Measurements from ENCODE around the gene TRIM63.
A peak's percentile ranks its signal among the peaks of the same experiment; 100 is the strongest.

TRIM63 gene

DNA sequence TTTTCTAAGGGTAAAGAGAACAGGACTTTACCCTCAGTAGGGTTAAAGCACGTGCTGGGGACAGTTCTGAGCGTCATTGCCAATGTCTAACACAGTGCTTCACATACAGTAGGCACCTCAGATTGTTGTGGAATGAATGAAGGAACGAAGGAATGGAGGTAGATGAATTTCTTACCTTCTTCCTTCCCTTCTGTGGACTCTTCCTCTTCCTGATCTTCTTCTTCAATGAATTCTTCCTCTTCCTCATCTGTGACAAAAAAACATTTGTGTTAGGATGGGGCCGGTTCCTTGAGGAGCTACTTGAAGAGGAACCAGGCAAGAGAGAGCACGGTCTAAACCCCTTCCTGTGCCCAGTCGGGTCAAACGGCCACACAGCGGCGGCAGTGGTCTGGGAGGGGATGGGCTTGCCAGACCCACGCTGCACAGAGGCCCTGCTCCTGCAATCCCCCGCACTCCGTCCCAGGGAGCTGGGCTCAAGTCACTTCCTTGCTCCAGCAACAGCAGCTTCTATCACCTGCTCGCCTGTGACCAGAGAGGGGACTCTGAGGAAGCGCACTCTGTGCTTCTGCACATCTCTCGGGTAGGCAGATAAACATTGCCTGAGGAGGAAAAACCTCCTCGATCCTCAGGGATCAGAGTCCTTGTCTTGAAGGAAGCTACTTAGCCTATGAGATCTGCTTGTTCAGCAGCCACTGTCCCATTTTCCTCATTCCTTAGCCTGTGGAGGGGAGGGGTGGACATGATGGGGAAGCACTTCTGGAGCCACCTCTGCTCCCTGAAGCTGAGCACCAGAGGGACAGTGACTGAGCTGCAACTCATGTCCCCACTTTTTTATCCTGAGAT is 13.5 kb downstream of the TRIM63 start:
- DNase-seq, result no peak

DNA sequence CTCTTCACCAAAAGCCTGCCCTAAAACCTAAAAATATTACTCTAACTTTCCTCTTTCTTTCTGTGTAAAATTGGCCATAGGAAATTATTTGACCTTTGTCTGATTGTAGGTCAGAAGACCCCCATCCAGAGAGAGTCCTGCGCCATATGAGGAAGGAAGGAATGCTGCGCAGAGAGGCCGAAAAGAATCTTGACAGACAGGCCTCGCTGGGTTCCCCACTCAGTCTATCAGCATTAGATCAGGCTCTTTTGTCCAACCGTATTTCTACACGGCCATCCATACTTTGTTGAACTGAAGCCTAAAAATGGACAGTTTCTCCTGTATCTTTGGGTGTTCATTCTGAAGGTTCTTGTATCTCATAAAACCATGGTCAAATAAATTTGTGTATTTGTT is 17.2 kb downstream of the TRIM63 start:
- DNase-seq, result no peak

DNA sequence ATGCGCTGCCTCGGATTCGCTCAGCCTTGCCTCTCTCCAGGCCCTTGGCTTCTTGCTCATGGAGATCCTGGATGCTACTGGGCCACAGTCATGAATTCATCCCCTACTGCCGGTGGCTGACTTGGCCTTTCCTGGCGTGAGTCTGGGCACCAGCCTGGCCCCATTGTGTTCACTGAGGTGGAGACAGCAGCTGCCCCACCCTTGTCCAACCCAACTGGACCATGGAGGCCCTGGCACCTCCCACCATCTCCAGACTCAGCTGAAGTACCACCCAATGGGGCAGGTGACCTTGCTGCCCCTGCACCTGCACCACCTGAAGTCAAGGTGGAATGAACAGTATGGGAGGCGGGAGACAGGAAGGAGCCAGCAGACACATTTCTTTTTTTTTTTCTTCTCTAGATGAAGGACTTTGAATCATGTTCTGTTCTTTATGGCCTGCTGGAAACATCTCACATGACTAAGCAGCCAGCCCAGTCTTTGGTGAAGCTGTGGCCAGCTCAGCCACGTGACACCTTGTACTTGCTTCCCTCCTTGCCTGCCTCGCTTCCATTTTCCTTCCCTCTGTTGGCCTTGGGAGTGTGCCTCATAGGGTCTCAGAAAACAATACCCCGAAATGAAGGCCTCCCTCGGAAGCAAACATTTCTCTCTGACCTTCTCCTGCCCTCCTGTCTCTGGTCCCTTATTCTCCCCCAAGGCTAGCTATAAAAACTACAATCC is 17.7 kb downstream of the TRIM63 start:
- no peak for DNase-seq

DNA sequence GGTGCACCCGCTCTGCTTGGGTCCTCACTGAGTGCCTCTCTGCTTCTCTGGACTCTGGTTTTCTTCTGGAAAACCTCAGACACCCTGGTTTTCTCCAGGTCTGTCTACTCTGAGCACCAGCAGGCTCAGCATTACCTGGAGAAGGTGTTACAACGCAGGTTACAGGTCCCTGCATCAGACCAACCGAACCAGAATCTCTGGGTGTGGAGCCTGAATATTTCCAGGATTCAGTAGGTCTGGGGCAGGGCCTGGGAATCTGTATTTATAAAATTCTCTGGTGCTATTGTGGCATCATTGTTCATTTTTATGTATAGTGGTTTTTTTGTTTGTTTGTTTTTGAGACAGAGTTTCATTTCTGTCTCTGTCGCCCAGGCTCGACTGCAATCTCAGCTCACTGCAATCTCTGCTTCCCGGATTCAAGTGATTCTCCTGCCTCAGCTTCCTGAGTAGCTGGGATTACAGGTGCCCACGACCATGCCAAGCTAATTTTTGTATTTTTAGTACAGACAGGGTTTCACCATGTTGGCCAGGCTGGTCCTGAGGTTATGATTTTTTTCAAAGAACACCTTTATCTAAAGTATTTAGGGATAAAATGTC is 20.1 kb downstream of the TRIM63 start:
- no peak for DNase-seq

DNA sequence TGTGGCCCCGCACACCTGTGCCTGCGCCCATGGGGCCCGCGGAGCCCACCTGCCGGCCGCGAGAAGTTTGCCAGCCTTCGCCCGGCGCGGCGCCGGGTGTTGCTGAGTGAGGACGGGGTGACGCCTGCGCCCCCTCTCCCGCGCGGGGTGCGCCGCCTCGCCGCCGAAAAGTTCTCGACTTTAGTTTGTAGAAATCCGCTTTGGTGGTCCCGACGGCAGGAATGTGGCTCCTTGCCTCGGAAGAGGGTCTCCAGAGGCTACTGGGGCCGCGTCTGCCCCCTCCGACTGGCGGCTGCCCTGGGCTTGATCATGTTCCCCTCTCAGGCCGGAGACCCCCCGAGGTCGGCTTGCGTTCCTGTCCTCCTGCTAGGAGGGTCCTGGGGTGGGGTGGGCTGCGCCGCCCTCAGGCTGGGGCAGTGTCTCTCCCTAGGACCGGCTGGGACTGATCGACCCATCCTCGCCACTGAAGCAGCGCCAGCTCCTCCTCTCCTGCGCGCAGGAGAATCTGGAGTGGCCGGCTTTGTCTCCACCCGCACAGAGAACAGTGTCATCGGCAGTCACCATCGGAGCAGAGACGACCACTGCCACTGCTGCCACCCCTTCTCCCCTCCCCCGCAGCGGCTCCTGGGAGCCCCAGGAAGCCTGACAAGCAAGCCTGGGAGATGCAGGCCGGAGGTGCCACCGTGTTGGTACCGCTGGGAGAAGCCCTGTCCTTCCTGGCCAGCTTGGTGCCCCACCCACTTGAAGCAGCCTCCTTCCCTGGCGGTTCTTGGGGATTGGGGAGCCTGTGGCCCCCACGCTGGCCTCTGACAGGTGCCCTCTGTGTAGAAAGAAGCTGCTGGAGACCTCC is 21.0 kb downstream of the TRIM63 start:
- no peak for DNase-seq

DNA sequence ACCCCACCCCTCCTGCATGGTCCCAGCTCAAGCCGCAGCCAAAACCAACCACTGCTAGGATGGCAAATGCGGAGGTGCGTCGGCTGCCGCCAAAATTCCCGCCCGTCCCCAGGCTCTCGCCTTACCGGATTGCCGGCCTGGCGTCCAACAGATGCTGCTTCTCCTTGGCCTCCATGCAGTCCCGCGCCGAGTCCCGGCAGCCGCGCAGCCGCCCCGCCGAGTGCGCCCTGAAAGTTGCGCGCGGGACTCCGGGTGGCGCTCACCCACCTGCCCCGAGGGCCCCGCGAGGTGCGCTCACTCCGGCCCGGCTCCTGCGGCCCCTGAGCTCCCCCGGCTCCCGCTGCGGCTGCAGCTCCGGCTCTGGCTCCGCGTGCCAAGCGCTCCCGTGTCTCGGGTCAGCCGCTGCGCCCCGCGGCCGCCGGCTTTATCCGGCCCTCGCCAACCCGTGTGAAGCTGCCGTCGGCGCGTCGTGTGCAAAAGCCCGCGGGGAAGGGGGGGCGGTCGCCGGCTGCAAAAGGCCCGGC is 21.6 kb downstream of the TRIM63 start, which contains the start of gene SLC30A2:
Gene SLC30A2, minus strand, starts transcription at position 397 of the 524 bp plus-strand sequence. Its CDS starts 222 bp downstream, at position 175.
- no peak for DNase-seq

DNA sequence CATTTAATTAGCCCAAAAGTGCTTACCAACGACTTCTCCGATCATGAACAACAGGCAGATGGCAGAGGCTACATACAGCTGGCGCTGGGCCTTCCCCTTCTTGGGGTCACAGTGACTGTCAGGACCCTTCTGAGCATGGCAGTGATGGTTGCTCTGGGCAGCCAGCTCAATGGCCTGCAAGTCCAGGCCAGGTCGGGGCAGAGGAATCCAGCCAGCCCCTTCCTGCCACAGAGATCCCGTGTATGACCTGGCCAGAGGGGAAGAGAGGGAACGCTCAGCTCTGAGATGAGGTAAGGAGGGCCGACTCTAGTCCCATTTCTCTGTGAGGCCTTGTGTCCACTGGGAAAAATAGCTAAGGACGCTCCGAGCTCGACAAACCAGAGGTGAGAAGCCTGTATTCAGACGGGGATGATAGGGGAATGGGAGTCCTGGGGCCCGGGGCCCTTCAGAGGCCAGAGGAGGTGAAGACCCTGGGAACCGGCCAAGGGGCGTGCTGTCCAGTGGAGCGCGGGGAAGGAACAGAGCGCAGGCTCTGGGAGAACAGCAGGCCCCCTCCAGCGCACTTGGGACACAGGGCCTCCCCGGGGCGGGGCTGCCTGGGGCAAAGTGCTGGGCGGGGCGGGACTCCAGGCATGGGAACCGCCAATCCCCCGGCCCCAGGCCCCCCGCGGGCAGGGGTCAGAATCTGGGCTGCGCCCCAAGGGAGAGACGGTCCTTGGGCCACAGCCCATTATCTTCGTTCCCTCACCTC is 22.3 kb downstream of the TRIM63 start:
- no peak for DNase-seq

DNA sequence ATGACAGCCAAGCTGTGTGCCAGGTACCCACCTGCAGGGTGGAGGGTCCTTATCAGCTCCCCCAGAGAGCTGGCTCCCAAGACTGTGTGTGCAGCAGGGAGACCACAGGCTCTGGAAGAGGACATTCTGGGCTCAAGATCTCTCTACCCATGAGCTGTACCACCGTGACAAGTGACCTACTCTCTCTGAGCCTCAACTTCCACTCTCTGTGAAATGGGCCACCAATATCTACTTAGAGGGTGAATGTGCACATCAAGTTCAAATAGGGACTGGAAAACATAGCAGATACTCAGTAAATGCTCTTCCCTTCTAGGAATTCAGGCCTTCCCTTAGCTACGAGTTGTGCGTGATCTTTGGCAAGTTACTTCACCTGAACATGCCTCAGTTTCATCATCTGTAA is 23.0 kb downstream of the TRIM63 start:
- DNase-seq, result no peak

DNA sequence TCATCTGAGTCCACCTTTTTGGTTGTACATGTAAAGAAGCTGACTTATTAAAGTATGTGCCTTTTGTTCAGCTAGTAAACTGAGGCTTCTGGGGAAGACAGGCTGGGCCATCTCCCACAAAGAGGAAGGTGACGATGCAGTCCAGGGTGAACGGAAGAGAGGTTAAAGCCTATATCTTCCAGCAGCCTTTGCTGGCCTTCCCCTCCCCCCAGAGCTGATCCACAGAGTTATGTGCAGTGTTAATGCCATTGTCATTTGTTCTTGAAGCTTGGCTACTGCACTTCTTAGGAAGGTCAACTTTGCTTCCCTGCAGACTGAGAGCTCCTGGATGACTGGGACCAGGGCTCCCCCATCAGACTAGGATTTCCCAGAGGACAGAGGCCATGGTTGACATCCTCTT is 23.7 kb downstream of the TRIM63 start:
- no peak for DNase-seq

DNA sequence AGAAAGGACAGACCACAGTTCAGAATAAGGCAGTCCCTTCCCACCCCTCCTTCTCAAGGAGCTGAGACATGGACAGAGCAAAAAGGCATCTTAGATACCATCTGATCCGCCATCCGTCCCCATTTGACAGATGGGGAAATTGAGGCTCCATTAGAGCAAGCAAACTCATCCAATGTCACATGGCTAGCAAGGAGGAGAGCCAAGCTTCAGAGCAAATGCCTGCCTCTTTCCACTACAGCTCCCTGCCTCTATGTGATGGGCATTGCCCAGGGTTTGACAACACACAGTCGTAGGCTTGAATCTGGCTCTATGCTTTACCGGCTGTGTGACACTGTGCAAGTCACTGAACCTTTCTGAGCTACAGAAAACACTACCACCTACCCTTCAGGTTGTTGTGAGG is 25.5 kb downstream of the TRIM63 start:
- DNase-seq, result no peak

DNA sequence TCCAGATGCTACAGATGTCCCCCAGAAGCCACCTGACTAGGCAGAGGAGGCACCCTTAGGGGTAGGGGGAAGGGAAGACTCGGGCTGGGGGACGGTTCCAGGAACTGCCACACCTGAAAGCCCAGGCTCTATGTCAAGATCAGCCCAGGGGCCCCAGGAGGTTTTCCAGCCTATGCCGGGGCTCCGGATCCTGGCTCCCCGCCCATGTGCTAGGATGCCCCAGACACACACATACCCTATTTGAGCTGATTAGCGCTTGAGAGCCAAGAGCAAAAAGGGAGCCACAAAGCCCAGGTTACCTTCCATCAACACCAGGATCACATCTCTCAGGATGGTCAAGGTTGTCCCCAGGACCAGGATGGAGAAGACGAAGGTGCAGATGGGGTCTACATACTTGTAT is 26.0 kb downstream of the TRIM63 start:
- no peak for DNase-seq

DNA sequence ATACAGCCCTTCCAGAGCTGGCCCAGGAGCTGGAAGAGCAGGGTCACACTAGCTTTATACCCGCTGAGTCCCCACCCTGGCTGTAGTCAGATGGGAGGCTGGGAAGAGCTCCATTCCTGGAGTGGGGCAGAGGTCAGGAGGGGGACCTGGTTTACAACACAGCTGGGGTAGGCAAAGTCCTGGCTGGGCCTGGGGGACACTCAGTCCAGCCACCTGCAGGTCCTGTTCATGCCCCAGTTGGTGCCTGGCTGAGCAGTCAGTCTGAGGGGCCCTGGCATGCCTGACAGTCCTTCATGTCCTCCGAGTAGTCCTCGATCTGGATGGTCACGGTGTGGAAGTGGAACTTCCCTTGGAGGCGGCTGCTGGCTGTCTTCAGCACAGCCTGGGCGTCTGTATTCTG is 28.5 kb downstream of the TRIM63 start:
- no peak for DNase-seq

DNA sequence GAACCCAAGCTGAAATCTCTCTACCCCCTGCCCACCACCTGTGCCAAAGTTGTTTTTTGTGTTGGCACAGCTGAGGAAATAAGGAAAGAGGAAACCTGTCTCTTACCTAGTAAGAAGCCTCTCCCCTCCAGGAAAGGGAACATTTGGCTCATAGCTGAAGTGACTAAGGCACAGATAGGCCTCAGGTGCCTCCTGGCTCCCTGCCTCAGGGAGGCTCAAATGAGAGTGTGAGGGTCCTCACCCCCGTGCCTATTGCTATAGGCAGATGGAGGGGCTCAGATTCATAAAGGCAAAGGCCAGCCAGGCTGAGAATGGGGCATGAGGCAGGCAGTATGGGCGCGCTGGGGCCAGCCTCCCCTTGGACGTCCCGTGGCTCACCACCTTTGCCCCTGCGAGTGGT is 29.0 kb downstream of the TRIM63 start:
- no peak for DNase-seq

DNA sequence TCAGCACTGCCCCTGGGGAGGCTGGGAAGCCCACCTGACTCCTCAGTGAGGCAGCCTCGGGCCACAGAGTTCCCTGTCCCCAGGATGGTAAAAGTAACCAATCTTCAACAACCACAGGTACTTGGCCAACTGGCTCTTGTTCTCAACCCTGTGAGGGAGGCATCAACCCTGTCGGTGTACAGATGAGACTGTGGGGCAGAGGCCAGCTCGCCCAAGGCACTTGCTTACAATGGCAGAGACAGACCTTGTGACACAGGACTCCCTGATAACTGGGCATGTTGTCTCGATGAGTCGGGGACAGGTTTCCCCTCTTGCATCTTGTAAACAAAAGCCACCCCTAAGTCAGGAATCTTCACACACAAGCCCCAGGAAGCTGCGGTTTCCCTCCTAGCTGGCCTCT is 29.5 kb downstream of the TRIM63 start:
- no peak for DNase-seq

DNA sequence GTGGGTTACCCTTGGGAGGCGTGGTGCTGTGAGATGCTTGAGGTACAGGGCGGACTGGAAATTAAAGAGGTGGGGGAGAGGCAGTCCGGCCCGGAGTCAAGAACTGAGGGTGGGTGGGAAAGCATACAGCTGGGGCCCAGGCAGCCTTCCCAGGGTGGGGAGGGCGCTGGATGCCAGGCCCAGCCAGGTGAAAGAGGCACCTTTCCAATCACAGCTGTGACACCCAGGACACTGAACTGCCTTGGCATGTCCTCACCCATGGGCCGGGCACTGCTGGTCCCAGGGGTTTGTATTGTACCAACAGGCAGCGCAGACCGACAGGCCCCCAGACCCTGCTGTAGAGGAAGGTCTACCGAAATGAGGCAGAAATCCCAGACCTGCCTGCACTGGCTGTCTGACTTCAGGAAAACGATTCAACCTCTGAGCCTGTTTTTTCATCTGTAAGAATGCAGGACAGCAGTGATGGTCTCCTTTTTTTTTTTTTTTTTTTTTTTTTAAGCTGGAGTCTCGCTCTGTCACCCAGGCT is 30.6 kb downstream of the TRIM63 start:
- no peak for DNase-seq

DNA sequence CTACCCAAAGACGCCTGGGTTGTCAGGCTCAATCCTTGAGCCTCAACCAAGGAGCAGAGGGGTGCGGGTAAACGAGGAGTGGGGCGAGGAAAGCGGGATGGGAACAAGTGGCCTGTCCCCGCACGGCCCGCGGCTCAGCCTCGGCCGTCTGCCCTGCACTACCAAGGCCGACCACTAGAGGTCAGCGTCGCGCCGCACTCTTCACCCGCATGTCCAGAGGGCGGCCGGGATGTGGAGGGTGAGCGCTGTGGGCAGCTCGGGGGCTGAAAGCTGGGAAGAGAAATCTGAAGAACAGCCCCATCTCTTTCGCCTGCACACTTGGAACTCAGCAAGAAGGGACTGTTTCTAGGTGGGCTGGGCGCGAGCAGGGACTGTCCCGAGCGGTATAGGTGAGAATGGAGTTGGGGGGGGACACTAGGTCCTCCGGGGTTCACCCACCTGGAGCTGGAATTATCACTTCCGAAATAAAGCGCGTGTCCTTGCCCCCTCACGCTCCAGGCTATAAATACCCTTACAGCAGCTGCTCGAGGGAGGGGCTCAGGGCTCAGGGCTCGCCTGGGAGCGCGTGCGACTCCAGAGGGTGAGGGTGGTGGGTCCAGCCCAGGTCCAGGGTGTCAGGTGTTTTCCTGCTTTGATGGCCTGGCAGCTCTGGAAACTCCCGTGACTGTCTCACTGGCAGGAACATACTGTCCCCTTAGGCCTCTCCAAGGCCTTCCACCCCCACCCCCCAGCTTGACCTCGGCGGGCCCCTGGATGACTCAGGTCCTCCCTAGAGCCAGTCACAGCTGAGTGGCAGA is 31.3 kb downstream of the TRIM63 start:
- DNase-seq, result no peak

DNA sequence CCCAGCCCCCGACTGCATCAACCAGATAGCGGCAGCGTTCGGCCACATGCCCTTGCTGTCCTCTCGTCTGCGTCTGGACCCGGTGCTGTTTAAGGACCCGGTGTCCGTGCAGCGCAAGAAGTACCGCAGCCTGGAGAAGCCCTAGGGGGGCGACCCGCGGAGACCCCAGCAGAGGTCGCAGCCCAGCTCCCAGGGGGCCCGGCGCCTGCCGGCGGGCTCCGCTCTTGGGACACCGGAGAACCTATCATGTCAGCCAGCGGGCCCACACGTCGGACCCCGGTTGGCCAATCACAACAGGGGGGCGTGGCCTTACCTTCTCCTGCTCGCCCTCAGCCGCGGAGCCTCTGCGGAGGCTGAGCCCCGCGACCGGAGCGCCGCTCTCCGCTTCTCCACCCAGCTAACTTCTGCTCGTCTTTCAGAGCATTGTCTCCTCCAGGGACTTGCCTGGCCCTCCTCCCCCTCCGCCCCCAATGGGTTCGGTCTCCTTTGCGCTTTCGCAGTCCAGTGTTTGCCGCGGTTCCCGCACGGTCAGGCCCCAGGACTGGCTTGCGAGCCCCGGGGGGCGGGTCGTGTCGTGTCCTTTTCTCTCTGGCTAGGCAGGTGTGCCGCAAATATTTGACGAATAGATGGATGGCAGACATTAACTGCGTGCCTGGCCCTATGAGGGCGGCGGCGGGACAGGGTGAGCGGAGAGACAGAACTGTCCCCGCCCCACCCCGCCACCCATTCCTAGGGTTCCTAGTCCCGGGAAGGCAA is 32.0 kb downstream of the TRIM63 start:
- DNase-seq, result peak; percentile 27

DNA sequence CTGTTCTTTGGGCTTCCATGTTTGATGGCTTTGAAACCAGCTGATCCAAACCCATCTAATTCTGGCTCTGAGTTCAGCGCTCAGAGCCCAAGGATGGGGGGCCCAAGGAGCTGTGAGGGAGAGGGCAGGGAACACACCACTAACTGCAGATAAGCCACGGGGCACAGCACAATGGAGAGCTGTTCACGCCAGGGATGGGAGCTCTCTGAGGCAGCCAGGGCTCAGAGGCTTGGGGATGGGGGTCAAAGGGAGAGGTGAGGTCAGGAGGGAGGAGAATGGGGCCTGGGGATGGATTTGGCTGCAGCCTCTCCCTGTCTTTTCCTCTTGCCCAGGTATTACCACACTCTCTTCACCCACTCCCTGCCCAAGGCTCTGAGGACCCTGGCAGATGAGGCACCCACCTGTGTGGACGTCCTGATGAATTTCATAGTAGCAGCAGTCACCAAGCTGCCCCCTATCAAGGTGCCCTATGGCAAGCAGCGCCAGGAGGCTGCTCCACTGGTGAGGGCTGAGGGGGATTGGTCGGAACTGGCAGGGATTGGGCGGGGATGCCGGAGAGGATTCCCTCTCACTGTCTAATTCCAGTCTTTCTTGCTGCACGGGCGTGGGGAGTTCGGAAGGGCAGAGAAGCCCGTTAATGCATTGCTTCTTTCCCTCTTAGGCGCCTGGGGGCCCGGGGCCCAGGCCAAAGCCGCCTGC is 32.8 kb downstream of the TRIM63 start:
- DNase-seq, result no peak

DNA sequence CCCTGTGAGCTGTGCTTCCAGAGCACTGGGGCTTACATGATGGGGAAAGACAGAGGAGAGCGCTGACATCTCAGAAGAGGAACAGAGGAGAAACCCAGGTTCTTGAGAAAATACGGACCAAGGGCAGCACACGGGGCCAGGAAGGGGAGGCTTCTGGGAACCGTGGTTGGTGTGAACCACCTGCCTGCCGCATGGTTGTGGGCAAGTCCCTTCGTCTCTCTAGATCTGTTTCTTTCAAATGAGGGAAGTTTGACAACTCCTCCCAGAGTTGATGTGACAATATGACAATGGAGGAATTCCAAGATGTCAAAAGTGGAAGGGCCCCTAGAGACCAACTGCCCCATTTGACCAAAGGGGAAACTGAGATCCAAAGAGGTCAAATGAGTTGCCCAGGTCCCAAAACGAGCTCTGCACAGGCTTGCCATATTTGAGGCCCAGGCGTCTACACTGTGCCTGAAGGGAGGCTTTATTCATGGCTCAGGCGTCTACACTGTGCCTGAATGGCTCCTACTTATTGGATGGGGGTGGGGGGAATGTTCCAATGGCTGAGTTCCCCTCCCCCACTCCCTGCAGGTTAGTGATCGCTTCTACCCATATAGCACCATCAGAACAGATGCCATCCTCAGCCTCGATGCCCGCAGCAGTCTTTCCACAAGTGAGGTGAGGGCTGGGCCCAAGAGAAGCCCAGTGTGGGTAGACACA is 34.6 kb downstream of the TRIM63 start:
- no peak for DNase-seq
